Kidney (tissue), 14 donors: ENCODE data around the gene GNB3. TPM values are rescaled to one million over a fixed set of nuclear protein-coding genes. Genes with fewer than 3 reads are reported as not detected.

ENCODE experiments used
- DNase-seq, 5 donors: peaks; one replicate each; pipeline ENCODE4 v3.0.0-alpha.2; 2013 to 2020
- FAIRE-seq: peaks from 2 replicates; lab custom pipeline; 2012; peaks lifted over from hg19 to GRCh38; lab: Jason Lieb, UNC
- H3K27ac ChIP-seq, 2 donors: one replicate each; pipeline ENCODE4 v1.7.0; 2013; ENCODE audit warnings: low read depth in 2 of 2, low read length in 2 of 2, inconsistent platforms in 1 of 2
- H3K27me3 ChIP-seq: one replicate; pipeline ENCODE4 v1.7.1; 2013; ENCODE audit warnings: low read length, inconsistent platforms; ENCODE audit not compliant: control insufficient read depth, insufficient read depth
- H3K36me3 ChIP-seq, 3 donors: one replicate each; pipeline versions ENCODE4 v1.7.0 to v1.7.1; 2013; ENCODE audit warnings: low read length in 3 of 3, control low read depth in 1 of 3, inconsistent platforms in 1 of 3; ENCODE audit not compliant: insufficient read depth in 3 of 3, control insufficient read depth in 2 of 3
- H3K4me1 ChIP-seq, 3 donors: one replicate each; pipeline versions ENCODE4 v1.7.0 to v1.7.1; 2013; ENCODE audit warnings: low read length in 3 of 3, inconsistent platforms in 1 of 3, low read depth in 1 of 3; ENCODE audit not compliant: control insufficient read depth in 2 of 3, insufficient read depth in 2 of 3
- H3K4me3 ChIP-seq, 3 donors: one replicate each; pipeline versions ENCODE4 v1.7.0 to v1.8.1; 2013; ENCODE audit warnings: low read length in 3 of 3, control low read depth in 1 of 3, inconsistent platforms in 1 of 3
- H3K9ac ChIP-seq, 3 donors: one replicate each; pipeline versions ENCODE4 v1.7.0 to v1.7.1; 2013; ENCODE audit warnings: low read length in 3 of 3, control low read depth in 1 of 3, inconsistent platforms in 1 of 3
- H3K9me3 ChIP-seq, 3 donors: one replicate each; pipeline versions ENCODE4 v1.7.0 to v1.7.1; 2013; ENCODE audit warnings: low read length in 3 of 3, control low read depth in 1 of 3, inconsistent platforms in 1 of 3; ENCODE audit not compliant: control insufficient read depth in 2 of 3, insufficient read depth in 1 of 3
- intact Hi-C: fragments of 100-400 bp; cut with DNase I; formaldehyde crosslinking; loops from one replicate; pipeline ENCODE4 v1.11.1; 2022
- polyA plus RNA-seq: library from polyadenylated mRNA; stranded (reverse); fragments of 350-450 nt; fragmentation: Illumina TruSeq; extraction: RNeasy Lipid Tissue Mini Kit (QIAGEN cat#74804); gene quantifications from one replicate; pipeline ENCODE4 v1.2.3, GENCODE V29; 2014; ENCODE audit warnings: low read depth, low replicate concordance; ENCODE audit not compliant: insufficient read depth
- total RNA-seq: library from RNA; stranded (reverse); fragmentation: NEBNext Ultra II Directional; extraction: Animal tissue kit (Norgen Biotek cat#: 25700); gene quantifications from one replicate; pipeline ENCODE4 v1.2.1, GENCODE V29; 2021
- TF ChIP-seq, protein P1 (sequence below): IDR thresholded peaks from 3 replicates; pipeline ENCODE4 v1.5.1; 2012; ENCODE audit warnings: mild to moderate bottlenecking, moderate library complexity, borderline replicate concordance; ENCODE audit not compliant: insufficient read depth; ENCODE audit errors: extremely low read depth
- donor health status: control.
- donor health status: control.
- donor health status: control.
- donor health status: control.
- donor health status: control.
- donor health status: DM: yes; HTN: yes; CAD: no.
- donor health status: Normal renal cell carcinoma (clear cell type).

The GNB3 gene
- total and polyA plus RNA-seq, 2 donors from 2014 or later, result 1.4 to 2.6 TPM

DNA sequence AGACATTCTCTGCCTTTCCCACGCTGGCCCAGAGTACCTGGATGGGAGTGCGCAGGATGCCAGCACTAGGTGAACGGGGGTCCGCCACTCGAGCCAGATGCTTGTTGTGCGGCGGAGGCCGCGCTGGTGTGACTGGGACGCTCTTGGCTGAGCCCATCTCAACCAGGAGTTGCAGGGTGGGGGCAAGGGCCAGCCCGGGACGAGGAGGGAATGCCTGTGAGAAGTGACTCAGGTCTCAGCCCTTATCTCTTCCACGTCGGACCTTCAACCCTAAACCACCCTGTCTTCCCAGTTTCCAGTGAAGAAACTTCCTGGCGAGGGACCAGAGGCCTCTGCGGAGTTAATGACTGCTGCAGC is 10.0 kb downstream of the GNB3 start:
- Histone ChIP-seq H3K9me3 (no peaks in the 10 kb centered on the region), H3K4me1 (peaks cover 0 to 11% (median 6%) of the 10 kb centered on the region in 3 donors), H3K4me3 (peak overlapping the region in 2 of 3 donors; percentile 85 to 92), H3K27ac (no peak overlapping the region), H3K27me3 (no peaks in the 10 kb centered on the region), H3K36me3 (peaks cover 0 to 5% (median 0%) of the 10 kb centered on the region in 3 donors), H3K9ac (peak overlapping the region in 1 of 3 donors; percentile 4)
- peak in 2 of 5 donors; percentile 78 to 88 for DNase-seq
- TF ChIP-seq, protein P1, sequence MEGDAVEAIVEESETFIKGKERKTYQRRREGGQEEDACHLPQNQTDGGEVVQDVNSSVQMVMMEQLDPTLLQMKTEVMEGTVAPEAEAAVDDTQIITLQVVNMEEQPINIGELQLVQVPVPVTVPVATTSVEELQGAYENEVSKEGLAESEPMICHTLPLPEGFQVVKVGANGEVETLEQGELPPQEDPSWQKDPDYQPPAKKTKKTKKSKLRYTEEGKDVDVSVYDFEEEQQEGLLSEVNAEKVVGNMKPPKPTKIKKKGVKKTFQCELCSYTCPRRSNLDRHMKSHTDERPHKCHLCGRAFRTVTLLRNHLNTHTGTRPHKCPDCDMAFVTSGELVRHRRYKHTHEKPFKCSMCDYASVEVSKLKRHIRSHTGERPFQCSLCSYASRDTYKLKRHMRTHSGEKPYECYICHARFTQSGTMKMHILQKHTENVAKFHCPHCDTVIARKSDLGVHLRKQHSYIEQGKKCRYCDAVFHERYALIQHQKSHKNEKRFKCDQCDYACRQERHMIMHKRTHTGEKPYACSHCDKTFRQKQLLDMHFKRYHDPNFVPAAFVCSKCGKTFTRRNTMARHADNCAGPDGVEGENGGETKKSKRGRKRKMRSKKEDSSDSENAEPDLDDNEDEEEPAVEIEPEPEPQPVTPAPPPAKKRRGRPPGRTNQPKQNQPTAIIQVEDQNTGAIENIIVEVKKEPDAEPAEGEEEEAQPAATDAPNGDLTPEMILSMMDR, result no peak
- intact Hi-C loops, result no loop called here
- FAIRE-seq, result no peak

DNA sequence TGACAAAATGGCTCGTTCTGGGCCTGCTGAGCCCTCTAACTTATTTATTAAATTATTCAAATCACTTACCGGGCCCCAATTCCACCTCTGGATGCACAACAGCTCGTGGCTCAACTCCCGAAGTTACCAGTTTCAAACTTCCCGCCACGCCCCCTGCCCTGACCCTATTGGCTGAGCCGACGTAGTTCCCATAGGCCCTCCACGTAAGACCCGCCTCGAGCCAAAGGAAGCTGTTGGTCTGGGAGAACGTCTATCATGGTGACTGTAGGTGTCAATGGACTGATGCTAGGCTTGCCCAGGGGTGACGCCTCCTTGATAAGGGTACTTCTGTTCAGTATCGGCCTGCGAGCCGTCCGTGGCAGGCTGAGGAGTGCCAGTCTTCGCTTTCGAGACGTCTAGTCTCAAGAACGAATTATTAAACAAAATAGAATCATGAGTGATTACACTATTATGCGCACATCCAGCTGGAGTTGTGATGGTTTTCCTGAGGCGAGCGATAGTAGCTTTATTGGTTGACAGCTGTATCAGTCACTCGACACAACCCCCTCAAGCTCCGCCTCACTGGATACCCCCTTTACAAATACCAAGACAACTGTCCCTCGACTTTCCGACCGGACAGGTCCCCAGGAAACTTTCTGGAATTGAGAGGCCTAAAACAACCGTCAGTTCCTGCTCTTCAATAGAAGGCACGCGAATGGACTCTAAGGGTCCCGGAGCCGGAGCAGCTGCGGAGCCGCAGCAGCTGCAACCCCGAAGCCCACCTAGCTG is 10.6 kb downstream of the GNB3 start, which contains the start of gene CDCA3:
CDCA3 (minus strand) TSS at position 134 of the 768 bp plus-strand sequence. CDS start 334 bp downstream, outside the sequence.
- H3K27me3 ChIP-seq, result no peaks in the 10 kb centered on the region
- peaks cover 0 to 5% (median 5%) of the 10 kb centered on the region in 3 donors for H3K36me3 ChIP-seq
- TF ChIP-seq, protein P1, result no peak
- peak within 1 kb of the TSS; percentile 92 to 99 (median 99) for H3K4me3 ChIP-seq
- intact Hi-C loops, result no loop called here
- FAIRE-seq (peak; percentile 39), DNase-seq (peak; percentile 96 to 99 (median 97))
- peak within 1 kb of the TSS; percentile 92 for H3K27ac ChIP-seq
- H3K9ac ChIP-seq, result peak within 1 kb of the TSS; percentile 66 to 98 (median 87)
- no peaks in the 10 kb centered on the region for H3K9me3 ChIP-seq
- peaks cover 0 to 11% (median 6%) of the 10 kb centered on the region in 3 donors for H3K4me1 ChIP-seq

GRCh38 chr12:6851921-6852650 is 11.4 kb downstream of the GNB3 start, which contains the start of gene USP5:
Gene USP5 (plus strand): TSS chr12:6852150. CDS start chr12:6852180, 30 bp downstream.
- intact Hi-C loops, result no loop called here
- H3K4me1 ChIP-seq, result peaks cover 0 to 11% (median 6%) of the 10 kb centered on the region in 3 donors
- TF ChIP-seq, protein P1, result no peak
- peak within 1 kb of the TSS; percentile 92 to 99 (median 99) for H3K4me3 ChIP-seq
- H3K36me3 ChIP-seq, result peaks cover 3 to 12% (median 7%) of the 10 kb centered on the region in 3 donors
- H3K9ac ChIP-seq, result peak within 1 kb of the TSS; percentile 66 to 98 (median 87)
- no peaks in the 10 kb centered on the region for H3K9me3 ChIP-seq
- FAIRE-seq (peak; percentile 92), DNase-seq (peak; percentile 99 to 100 (median 100))
- peak within 1 kb of the TSS; percentile 92 for H3K27ac ChIP-seq
- no peaks in the 10 kb centered on the region for H3K27me3 ChIP-seq
